Kidney (tissue), 14 donors: ENCODE measurements around the gene AIFM3. TPM values are rescaled to one million over a fixed set of nuclear protein-coding genes. Genes with fewer than 3 reads are reported as not detected.

ENCODE experiments used
- DNase-seq, 5 donors: peaks; one replicate each; pipeline ENCODE4 v3.0.0-alpha.2; 2013 to 2020
- FAIRE-seq: peaks from 2 replicates; lab custom pipeline; 2012; peaks lifted over from hg19 to GRCh38; lab: Jason Lieb, UNC
- H3K27ac ChIP-seq, 2 donors: one replicate each; pipeline ENCODE4 v1.7.0; 2013; ENCODE audit warnings: low read depth in 2 of 2, low read length in 2 of 2, inconsistent platforms in 1 of 2
- H3K27me3 ChIP-seq: one replicate; pipeline ENCODE4 v1.7.1; 2013; ENCODE audit warnings: low read length, inconsistent platforms; ENCODE audit not compliant: control insufficient read depth, insufficient read depth
- H3K36me3 ChIP-seq, 3 donors: one replicate each; pipeline versions ENCODE4 v1.7.0 to v1.7.1; 2013; ENCODE audit warnings: low read length in 3 of 3, control low read depth in 1 of 3, inconsistent platforms in 1 of 3; ENCODE audit not compliant: insufficient read depth in 3 of 3, control insufficient read depth in 2 of 3
- H3K4me1 ChIP-seq, 3 donors: one replicate each; pipeline versions ENCODE4 v1.7.0 to v1.7.1; 2013; ENCODE audit warnings: low read length in 3 of 3, inconsistent platforms in 1 of 3, low read depth in 1 of 3; ENCODE audit not compliant: control insufficient read depth in 2 of 3, insufficient read depth in 2 of 3
- H3K4me3 ChIP-seq, 3 donors: one replicate each; pipeline versions ENCODE4 v1.7.0 to v1.8.1; 2013; ENCODE audit warnings: low read length in 3 of 3, control low read depth in 1 of 3, inconsistent platforms in 1 of 3
- H3K9ac ChIP-seq, 3 donors: one replicate each; pipeline versions ENCODE4 v1.7.0 to v1.7.1; 2013; ENCODE audit warnings: low read length in 3 of 3, control low read depth in 1 of 3, inconsistent platforms in 1 of 3
- H3K9me3 ChIP-seq, 3 donors: one replicate each; pipeline versions ENCODE4 v1.7.0 to v1.7.1; 2013; ENCODE audit warnings: low read length in 3 of 3, control low read depth in 1 of 3, inconsistent platforms in 1 of 3; ENCODE audit not compliant: control insufficient read depth in 2 of 3, insufficient read depth in 1 of 3
- intact Hi-C: fragments of 100-400 bp; cut with DNase I; formaldehyde crosslinking; loops from one replicate; pipeline ENCODE4 v1.11.1; 2022
- polyA plus RNA-seq: library from polyadenylated mRNA; stranded (reverse); fragments of 350-450 nt; fragmentation: Illumina TruSeq; extraction: RNeasy Lipid Tissue Mini Kit (QIAGEN cat#74804); gene quantifications from one replicate; pipeline ENCODE4 v1.2.3, GENCODE V29; 2014; ENCODE audit warnings: low read depth, low replicate concordance; ENCODE audit not compliant: insufficient read depth
- total RNA-seq: library from RNA; stranded (reverse); fragmentation: NEBNext Ultra II Directional; extraction: Animal tissue kit (Norgen Biotek cat#: 25700); gene quantifications from one replicate; pipeline ENCODE4 v1.2.1, GENCODE V29; 2021
- TF ChIP-seq, protein P1 (sequence below): IDR thresholded peaks from 3 replicates; pipeline ENCODE4 v1.5.1; 2012; ENCODE audit warnings: mild to moderate bottlenecking, moderate library complexity, borderline replicate concordance; ENCODE audit not compliant: insufficient read depth; ENCODE audit errors: extremely low read depth
- donor health status: control.
- donor health status: control.
- donor health status: control.
- donor health status: control.
- donor health status: control.
- donor health status: DM: yes; HTN: yes; CAD: no.
- donor health status: Normal renal cell carcinoma (clear cell type).

The AIFM3 gene
- total and polyA plus RNA-seq, 2 donors from 2014 or later: 3.1 to 4.4 TPM

DNA sequence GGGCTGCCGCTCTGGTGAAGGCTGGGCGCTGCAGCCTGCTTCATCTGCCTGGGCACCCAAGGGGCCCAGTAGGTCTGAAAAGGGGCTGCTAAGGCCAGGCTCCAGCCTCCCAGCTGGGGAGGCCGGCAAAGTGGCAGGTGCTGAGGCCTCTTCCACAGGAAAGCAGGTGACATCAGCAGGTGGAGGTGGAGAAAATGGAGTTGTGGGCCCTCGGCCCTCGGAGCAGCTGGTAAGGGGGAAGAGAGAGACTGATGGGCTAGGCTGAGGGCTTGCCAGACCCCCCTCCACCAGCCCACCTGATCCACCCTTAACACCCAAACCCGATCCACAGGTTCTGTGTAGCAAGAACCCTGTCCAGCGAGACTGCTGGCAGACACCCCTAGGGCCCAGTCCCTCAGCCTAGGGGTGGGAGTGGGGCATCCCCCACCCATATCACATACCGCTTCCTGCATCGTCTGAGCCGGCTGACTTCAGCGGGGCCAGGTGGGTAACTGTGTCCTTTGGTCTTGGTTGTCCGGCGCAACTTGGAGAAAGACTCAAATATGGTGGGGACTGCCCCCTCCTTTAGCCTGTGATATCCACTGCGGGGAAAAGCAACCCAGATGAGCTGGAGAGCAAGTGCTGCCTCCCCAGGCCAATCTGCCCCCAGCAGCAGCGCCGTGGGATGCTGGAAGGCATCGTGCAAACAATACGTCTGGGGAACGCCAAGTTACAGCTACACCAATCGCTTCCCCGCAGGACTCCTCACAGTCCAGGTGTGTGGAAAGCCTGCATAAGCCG is 33.3 kb downstream of the AIFM3 start:
- Histone ChIP-seq H3K9ac (peak overlapping the region; percentile 1 to 95 (median 18)), H3K27ac (peak overlapping the region in 1 of 2 donors; percentile 95), H3K27me3 (no peaks in the 10 kb centered on the region), H3K4me1 (peaks cover 0 to 27% (median 4%) of the 10 kb centered on the region in 3 donors), H3K4me3 (peak overlapping the region; percentile 38 to 91 (median 78)), H3K36me3 (peaks cover 0 to 9% (median 5%) of the 10 kb centered on the region in 3 donors), H3K9me3 (no peaks in the 10 kb centered on the region)
- DNase-seq (peak in 2 of 5 donors; percentile 19 to 72), FAIRE-seq (no peak)
- intact Hi-C loops: no loop called here
- TF ChIP-seq, protein P1, sequence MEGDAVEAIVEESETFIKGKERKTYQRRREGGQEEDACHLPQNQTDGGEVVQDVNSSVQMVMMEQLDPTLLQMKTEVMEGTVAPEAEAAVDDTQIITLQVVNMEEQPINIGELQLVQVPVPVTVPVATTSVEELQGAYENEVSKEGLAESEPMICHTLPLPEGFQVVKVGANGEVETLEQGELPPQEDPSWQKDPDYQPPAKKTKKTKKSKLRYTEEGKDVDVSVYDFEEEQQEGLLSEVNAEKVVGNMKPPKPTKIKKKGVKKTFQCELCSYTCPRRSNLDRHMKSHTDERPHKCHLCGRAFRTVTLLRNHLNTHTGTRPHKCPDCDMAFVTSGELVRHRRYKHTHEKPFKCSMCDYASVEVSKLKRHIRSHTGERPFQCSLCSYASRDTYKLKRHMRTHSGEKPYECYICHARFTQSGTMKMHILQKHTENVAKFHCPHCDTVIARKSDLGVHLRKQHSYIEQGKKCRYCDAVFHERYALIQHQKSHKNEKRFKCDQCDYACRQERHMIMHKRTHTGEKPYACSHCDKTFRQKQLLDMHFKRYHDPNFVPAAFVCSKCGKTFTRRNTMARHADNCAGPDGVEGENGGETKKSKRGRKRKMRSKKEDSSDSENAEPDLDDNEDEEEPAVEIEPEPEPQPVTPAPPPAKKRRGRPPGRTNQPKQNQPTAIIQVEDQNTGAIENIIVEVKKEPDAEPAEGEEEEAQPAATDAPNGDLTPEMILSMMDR: no peak

DNA sequence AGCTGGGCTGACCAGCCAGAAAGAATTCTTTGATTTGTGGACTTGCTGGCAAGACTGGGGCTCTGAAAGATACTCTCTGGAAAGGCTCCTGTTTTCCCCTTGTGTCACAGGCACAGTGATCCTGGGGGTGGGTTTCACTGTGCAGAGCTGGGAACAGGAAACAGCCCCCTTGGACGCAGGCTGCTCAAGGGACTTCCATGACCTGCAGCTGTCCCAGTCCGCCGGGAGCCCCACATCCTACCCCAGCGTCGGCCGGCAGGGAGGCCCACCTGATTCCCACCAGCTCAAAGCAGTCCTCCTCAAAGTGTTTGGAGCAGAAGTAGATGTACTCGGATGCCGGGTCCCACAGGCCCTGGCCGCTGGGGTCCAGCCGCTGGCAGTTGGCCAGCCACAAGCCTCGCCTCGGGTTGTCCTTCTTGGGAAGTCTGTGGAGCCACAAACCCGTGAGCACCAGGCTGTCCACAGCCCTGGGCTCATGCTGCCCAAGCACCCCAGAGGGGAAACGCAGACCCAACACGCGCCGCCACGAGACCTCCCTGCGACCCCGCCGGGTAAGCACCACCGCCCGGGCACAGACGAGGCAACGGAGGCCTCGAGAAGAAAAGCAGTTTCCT is 34.0 kb downstream of the AIFM3 start:
- Histone ChIP-seq H3K36me3 (peaks cover 0 to 9% (median 5%) of the 10 kb centered on the region in 3 donors), H3K9ac (peak overlapping the region; percentile 1 to 95 (median 80)), H3K27ac (peak overlapping the region; percentile 95 to 99), H3K4me3 (peak overlapping the region; percentile 38 to 91 (median 78)), H3K4me1 (peaks cover 0 to 27% (median 4%) of the 10 kb centered on the region in 3 donors), H3K27me3 (no peaks in the 10 kb centered on the region), H3K9me3 (no peaks in the 10 kb centered on the region)
- DNase-seq: peak in 2 of 5 donors; percentile 29 to 35
- no peak for FAIRE-seq
- intact Hi-C loops: no loop called here
- TF ChIP-seq, protein P1: no peak

DNA sequence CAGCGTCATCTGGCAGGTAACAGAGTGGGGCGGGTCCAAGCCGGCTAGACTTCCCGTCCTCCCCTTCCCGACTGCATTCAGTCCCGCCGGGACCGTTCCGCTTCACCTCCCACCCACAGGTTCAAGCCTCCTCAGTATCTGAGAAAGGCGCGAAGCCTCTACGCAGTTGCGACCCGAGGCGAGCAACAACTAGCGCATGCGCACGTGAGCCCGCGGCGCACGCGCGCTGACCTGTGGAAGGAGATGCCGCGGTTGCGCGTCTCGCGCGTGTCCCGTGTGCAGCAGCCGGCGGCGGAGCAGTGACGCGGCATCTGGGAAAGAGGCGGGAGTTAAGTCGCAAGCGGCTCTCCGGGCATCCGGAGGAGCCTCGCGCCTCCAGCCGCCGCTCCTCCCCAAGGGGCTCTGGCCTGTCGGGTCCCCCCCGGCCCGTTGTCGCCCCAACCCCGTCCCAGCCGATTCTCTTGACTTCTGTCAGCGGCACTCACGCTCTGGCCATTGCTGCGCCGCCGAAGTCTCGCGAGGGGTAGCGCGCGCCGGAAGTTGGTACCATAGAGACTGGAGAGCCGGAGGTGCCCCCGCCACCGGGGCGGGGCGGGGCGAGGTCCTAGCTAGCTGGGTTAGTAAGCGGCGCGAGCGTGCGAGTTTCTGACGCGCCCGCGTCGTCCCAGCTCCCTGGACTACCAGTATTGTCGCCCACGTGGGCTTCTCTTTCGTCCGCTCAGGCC is 34.7 kb downstream of the AIFM3 start, which contains the start of gene THAP7:
THAP7 (minus strand) TSS at position 518 of the 725 bp plus-strand sequence; CDS start at position 311, 207 bp downstream.
- Histone ChIP-seq H3K9ac (peak within 1 kb of the TSS; percentile 80 to 95 (median 88)), H3K36me3 (peaks cover 0 to 6% (median 3%) of the 10 kb centered on the region in 3 donors), H3K9me3 (no peaks in the 10 kb centered on the region), H3K27me3 (no peaks in the 10 kb centered on the region), H3K4me3 (peak within 1 kb of the TSS; percentile 38 to 91 (median 78)), H3K27ac (peak within 1 kb of the TSS; percentile 95 to 99), H3K4me1 (peaks cover 0 to 27% (median 4%) of the 10 kb centered on the region in 3 donors)
- FAIRE-seq (no peak), DNase-seq (peak; percentile 96 to 99 (median 98))
- intact Hi-C loops: no loop called here
- TF ChIP-seq, protein P1: no peak
